Mucosa of rectum (tissue), 2 donors: ENCODE data around the gene LAMA2.
A peak's percentile ranks its signal among the peaks of the same experiment; 100 is the strongest.

ENCODE experiments used
- H3K27ac ChIP-seq, 2 donors: one replicate each; pipeline ENCODE4 v1.7.0; 2013; ENCODE audit warnings: inconsistent platforms in 2 of 2, low read depth in 2 of 2, low read length in 2 of 2
- H3K27me3 ChIP-seq, 2 donors: one replicate each; pipeline ENCODE4 v1.7.0; 2013; ENCODE audit warnings: low read length in 2 of 2; ENCODE audit not compliant: control insufficient read depth in 2 of 2, insufficient read depth in 2 of 2
- H3K36me3 ChIP-seq, 2 donors: one replicate each; pipeline ENCODE4 v1.7.0; 2013; ENCODE audit warnings: low read length in 2 of 2; ENCODE audit not compliant: control insufficient read depth in 2 of 2, insufficient read depth in 2 of 2
- H3K4me1 ChIP-seq, 2 donors: one replicate each; pipeline ENCODE4 v1.7.0; 2013; ENCODE audit warnings: low read length in 2 of 2, mild to moderate bottlenecking in 1 of 2; ENCODE audit not compliant: control insufficient read depth in 2 of 2, insufficient read depth in 2 of 2
- H3K4me3 ChIP-seq, 2 donors: one replicate each; pipeline ENCODE4 v1.7.0; 2013; ENCODE audit warnings: low read length in 2 of 2
- H3K9ac ChIP-seq, 2 donors: one replicate each; pipeline ENCODE4 v1.7.0; 2013; ENCODE audit warnings: low read length in 2 of 2, low read depth in 1 of 2, mild to moderate bottlenecking in 1 of 2
- H3K9me3 ChIP-seq, 2 donors: one replicate each; pipeline ENCODE4 v1.7.0; 2013; ENCODE audit warnings: low read length in 2 of 2; ENCODE audit not compliant: control insufficient read depth in 2 of 2
- donor health status: healthy.
- donor health status: Normal muscosa, but diverticular disease.

Gene LAMA2

DNA sequence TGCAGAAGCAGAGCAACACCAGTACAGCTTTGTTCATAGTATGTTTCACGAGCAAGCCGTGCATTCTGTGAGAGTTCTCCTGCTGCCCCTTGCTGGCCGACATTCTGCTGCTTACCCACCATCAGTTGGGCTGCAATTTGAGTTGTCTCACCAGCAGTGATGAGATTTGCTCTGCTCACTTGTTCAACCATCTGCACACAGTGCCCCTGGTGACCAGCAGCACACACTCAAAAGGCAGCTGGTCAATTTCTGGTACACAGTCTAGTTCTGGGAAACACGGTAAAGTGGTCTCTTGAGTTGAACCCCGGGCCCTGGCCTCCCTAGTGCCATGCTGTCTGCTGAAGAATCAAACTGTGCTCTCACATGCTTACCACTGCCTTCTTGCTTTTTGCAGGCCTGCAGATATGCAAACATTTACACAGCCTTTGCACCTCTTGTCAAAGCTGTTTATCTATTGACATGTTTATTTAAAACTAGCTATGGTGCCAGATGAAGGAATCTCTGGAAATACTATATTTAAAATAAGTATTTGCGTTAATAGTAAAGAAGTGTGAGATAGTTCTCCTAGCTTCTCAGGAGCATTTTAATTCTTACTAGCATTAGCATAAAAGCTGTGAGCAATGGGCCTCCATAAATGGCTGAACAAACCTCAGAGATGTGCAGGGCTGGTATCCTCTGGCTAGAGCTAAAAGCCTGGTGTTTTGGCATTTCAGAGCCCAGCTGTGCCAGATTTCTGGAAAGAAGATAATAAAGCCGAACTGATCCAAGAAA lies 592.7 kb downstream of the LAMA2 start:
- no peak overlapping the region for H3K9ac ChIP-seq
- H3K27ac ChIP-seq = no peak overlapping the region
- H3K27me3 ChIP-seq = peaks cover 0 to 4% of the 10 kb centered on the region in 2 donors
- no peaks in the 10 kb centered on the region for H3K4me1 ChIP-seq
- no peak overlapping the region for H3K4me3 ChIP-seq
- peaks cover 0 to 2% of the 10 kb centered on the region in 2 donors for H3K36me3 ChIP-seq
- H3K9me3 ChIP-seq = no peaks in the 10 kb centered on the region

DNA sequence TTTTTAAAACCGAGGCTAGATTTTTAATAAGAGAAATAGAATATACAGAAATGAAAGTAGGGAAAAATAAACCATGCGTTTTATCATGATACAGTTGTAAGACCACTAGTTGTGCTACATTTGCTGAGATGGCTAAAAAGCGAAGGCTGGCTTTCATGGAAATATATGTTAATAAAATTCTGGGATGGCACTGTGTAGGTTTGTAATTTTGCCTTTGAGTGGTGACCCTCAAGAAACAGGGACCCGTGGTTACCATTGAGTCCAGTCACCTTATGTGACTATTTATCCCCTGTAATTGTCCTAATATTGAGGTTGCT lies 593.3 kb downstream of the LAMA2 start:
- H3K9me3 ChIP-seq = no peaks in the 10 kb centered on the region
- peaks cover 0 to 2% of the 10 kb centered on the region in 2 donors for H3K36me3 ChIP-seq
- H3K9ac ChIP-seq = no peak overlapping the region
- no peak overlapping the region for H3K27ac ChIP-seq
- H3K4me3 ChIP-seq = no peak overlapping the region
- peaks cover 0 to 4% of the 10 kb centered on the region in 2 donors for H3K27me3 ChIP-seq
- no peaks in the 10 kb centered on the region for H3K4me1 ChIP-seq

DNA sequence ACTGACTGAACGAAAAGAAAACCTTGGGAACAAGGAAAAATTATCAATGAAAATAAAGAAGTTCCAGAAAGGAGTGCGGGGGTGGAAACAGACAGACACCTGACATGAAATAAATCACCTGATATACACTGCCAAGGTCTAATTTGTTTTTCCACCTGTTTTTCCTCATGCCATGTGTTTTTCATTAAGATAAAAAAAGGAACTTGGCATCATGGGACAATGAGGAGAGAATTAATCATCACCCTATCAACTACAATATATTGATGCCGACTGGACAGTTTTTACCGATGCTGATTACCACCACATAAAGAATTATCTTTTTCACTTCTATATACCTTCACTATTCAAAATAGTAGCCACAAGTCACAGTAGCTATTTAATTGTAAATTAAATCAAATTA lies 593.9 kb downstream of the LAMA2 start:
- Histone ChIP-seq H3K4me3 (no peak overlapping the region), H3K27me3 (peaks cover 0 to 4% of the 10 kb centered on the region in 2 donors), H3K9ac (no peak overlapping the region), H3K36me3 (peaks cover 0 to 2% of the 10 kb centered on the region in 2 donors), H3K27ac (no peak overlapping the region), H3K9me3 (no peaks in the 10 kb centered on the region), H3K4me1 (no peaks in the 10 kb centered on the region)

DNA sequence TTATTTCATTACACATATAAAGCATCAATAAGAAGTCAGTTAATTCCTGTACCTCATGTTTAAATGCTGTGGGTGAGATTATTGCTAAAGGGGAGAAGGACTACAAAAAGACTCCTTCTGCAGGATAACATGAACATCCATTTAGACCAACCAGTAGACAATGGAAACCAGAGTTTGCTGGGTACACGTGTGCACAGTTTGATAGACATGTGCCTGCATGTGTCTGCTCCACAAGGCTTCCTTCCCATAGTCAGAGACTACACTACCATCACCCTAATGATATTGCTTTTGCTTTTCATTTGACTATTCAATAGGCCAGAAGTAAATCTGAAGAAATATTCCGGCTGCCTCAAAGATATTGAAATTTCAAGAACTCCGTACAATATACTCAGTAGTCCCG lies 595.4 kb downstream of the LAMA2 start:
- Histone ChIP-seq H3K4me1 (no peaks in the 10 kb centered on the region), H3K27ac (no peak overlapping the region), H3K27me3 (peaks cover 0 to 4% of the 10 kb centered on the region in 2 donors), H3K9me3 (no peaks in the 10 kb centered on the region), H3K4me3 (no peak overlapping the region), H3K36me3 (peaks cover 0 to 2% of the 10 kb centered on the region in 2 donors), H3K9ac (no peak overlapping the region)

DNA sequence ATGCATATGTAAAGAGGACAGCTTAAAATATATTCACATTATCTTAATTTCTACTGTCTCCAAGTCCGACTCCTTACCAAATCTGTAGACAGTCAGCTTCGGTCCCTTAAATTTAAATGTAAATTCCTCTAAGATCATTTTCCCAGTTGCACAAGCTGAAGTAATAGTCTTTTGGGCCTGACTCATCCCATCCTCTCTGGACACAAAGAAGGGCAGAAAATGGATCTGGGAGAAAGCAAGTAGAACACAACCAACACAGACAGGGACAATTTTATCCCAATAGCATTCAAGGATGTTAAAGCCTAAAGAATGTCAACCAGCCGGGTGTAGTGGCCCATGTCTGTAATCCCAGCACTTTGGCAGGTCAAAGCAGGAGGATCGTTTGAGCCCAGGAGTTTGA lies 598.8 kb downstream of the LAMA2 start:
- Histone ChIP-seq H3K27ac (no peak overlapping the region), H3K4me3 (no peak overlapping the region), H3K27me3 (no peaks in the 10 kb centered on the region), H3K4me1 (no peaks in the 10 kb centered on the region), H3K9me3 (no peaks in the 10 kb centered on the region), H3K36me3 (no peaks in the 10 kb centered on the region), H3K9ac (no peak overlapping the region)

DNA sequence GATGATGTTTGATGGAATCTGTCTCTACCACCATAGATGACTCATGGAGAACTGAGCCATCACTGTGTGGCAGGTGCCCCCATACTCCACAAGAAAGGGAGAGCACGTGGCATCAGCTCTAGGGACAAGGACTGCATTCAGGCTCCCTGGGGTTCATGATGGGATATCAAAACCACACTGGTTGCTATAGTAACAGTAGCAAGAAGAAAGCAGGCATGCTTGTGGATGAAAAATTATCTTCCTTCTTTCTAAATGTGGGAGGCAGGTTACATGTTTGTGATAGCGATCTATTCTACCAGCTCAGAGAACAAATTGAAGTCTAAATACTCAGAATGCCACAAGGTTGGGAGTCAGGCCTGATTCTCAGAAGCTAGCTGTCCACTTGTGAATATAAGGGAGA lies 602.8 kb downstream of the LAMA2 start:
- Histone ChIP-seq H3K4me1 (peaks cover 4% of the 10 kb centered on the region in 2 donors), H3K9me3 (no peaks in the 10 kb centered on the region), H3K9ac (no peak overlapping the region), H3K36me3 (no peaks in the 10 kb centered on the region), H3K4me3 (no peak overlapping the region), H3K27ac (no peak overlapping the region), H3K27me3 (no peaks in the 10 kb centered on the region)

DNA sequence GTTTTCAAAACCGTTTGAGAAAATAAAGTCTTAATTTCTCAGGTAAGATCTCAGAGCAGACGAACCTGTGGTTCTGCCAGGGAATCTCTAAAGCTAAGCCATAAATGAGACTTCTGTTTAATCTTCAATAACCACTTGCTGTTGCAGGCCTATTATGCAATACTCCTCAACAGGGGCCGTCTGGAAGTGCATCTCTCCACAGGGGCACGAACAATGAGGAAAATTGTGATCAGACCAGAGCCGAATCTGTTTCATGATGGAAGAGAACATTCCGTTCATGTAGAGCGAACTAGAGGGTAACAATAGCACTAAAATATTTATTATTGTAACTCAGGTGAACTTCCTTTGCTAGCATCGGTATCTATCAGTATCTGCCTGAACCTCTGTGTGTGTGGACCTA lies 603.4 kb downstream of the LAMA2 start:
- H3K9ac ChIP-seq = no peak overlapping the region
- H3K36me3 ChIP-seq = no peaks in the 10 kb centered on the region
- H3K4me3 ChIP-seq = no peak overlapping the region
- H3K27ac ChIP-seq = no peak overlapping the region
- H3K27me3 ChIP-seq = no peaks in the 10 kb centered on the region
- H3K9me3 ChIP-seq = no peaks in the 10 kb centered on the region
- peaks cover 4% of the 10 kb centered on the region in 2 donors for H3K4me1 ChIP-seq

DNA sequence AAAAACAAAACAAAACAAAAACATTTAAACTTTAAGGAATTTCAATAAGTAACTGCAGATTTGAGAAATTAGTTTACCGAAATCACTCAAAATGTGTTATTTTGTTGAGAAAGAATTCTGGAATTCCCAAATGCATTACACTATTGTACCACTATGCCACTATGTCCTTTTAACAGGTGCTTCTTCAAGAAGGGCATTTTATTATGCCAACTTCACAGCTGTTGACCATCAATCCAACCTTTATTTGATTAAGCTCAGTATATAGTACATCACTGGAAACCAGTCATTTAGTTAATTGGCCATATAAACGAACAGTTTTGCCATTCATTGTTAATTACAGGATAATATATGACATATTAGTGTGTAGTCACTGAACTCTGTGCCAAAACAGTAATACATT lies 605.4 kb downstream of the LAMA2 start:
- Histone ChIP-seq H3K9me3 (no peaks in the 10 kb centered on the region), H3K27me3 (no peaks in the 10 kb centered on the region), H3K36me3 (no peaks in the 10 kb centered on the region), H3K4me3 (no peak overlapping the region), H3K27ac (no peak overlapping the region), H3K4me1 (peaks cover 4 to 8% of the 10 kb centered on the region in 2 donors), H3K9ac (no peak overlapping the region)

DNA sequence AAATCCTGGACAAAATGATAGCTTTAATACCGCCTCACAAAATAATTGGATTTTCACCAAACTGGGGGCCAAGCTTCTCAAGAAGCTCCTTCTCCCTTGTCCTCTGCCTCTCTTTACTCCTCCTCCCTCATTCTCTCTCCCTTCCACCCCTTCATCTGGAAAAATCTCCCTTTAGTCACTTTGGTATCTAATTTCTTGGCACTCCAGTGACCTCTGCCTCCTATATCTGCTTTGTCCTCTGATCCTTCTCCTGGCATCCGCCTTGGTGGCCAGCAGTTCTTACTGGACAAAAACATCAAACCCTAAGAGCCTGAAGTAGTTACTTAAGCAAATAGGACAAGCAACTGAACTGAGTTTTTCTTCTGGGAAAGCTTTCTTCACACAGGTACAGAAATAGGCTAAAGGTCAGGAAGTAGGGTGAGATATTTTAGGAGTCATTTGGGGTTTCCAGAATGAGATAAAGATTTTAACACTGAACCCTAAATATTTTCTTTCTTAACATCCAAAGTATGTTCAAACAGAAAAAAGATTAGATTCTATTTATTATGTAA lies 606.4 kb downstream of the LAMA2 start:
- no peak overlapping the region for H3K27ac ChIP-seq
- H3K4me3 ChIP-seq = no peak overlapping the region
- peaks cover 4 to 8% of the 10 kb centered on the region in 2 donors for H3K4me1 ChIP-seq
- no peak overlapping the region for H3K9ac ChIP-seq
- no peaks in the 10 kb centered on the region for H3K27me3 ChIP-seq
- no peaks in the 10 kb centered on the region for H3K36me3 ChIP-seq
- no peaks in the 10 kb centered on the region for H3K9me3 ChIP-seq

DNA sequence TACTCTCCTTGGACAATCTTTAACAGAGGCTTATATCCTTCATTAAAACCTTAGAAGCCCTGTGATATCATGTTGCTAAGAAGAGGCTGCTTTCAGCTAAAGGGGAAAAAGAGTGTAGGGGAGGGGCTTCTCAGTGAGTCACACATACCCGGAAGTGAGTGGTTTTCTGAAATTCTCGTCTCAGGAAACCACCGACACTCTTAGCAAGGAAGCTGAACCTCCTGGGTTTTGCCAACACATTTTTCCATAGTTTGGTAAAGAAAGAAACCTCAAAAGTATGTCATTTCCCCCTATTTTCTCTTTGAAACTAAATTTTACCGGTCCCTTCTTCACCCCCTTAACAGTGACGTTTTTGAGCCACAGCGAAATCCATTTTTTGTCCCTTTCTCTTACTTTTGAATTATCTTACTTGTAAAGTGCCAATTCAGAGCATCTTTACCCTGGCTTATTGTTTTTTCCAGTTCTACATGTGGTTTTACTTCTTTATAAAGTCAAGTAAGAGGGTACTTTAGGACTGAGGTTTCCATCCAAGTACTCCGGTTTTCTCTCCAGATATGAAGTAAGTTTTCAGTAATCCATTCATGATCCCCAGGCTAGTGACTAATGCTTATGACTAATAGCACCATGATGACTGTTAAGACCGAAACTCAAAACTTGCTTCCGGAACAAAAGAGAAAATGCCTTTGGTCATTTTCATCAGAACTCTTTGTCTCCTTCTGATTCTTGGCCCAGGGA lies 607.8 kb downstream of the LAMA2 start:
- no peaks in the 10 kb centered on the region for H3K9me3 ChIP-seq
- no peaks in the 10 kb centered on the region for H3K27me3 ChIP-seq
- H3K4me1 ChIP-seq = peaks cover 4 to 8% of the 10 kb centered on the region in 2 donors
- H3K27ac ChIP-seq = peak overlapping the region; percentile 78 to 82
- no peaks in the 10 kb centered on the region for H3K36me3 ChIP-seq
- peak overlapping the region; percentile 31 to 53 for H3K4me3 ChIP-seq
- peak overlapping the region in 1 of 2 donors; percentile 50 for H3K9ac ChIP-seq
